Measurements from ENCODE around the gene EMC10.
"Not testable (repeated sequence)": the region's sequence is repeated elsewhere in the genome, so short reads cannot be mapped to it uniquely, and the experiment has no call there.

Gene EMC10

DNA sequence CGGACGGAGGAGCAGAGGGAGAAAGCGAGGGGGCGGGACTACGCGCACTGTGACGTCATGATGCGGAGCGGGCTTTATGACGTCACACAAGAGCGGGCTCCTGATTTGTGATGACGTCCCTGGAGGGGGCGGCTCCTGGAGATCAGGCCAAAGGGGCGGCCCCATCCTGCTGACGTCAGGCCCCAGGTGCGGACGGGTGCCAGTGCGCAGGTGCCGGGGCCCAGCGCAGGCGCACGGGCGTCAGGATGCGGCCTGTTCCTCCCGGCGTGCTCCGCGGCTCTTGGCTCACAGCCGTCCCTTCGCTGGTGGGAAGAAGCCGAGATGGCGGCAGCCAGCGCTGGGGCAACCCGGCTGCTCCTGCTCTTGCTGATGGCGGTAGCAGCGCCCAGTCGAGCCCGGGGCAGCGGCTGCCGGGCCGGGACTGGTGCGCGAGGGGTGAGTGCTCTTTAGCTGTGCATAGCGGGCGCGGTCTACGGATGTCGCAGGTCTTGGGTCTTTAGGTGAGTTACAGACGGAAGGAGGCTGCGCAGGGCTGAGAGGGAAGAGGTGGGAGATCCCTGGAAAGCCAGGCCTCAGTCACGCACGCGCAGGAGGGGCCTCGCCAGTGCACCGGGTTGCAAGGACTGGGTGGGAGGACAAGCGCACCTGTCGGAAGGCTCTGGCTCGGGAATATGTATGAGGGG lies at the start of gene EMC10, which contains the start of gene GARIN5A:
EMC10 (plus strand) TSS at position 284 of the 683 bp plus-strand sequence; CDS start at position 322, 38 bp downstream.
GARIN5A (minus strand) TSS at position 625 of the 683 bp plus-strand sequence; CDS start at position 165, 460 bp downstream.
- DNase-seq = peak; percentile 94 to 97

DNA sequence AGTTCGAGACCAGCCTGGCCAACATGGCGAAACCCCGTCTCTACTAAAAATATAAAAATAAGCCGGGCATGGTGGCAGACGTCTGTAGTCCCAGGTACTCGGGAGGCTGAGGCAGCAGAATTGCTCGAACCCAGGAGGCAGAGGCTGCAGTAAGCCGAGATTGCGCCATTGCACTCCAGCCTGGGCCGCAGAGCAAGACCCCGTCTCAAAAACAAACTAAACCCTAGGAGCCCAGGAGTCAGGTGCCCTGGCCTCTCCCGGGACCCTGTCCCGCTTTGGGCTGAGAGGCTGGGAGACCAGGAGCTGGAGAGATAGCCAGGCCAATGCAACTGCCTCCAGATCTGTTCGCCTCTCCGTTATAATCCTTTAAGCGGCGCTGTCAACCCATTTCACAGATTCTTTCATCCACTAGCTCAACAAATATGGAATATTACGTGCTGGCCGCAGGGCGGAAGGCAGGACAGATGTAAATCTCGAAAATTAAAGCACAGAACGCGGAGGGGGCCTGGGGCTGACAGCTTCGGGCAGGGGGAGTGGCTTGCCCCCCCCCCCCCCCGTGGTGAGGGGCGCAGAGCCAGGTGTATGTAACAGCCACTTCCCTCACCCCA lies 48.9 kb upstream of the EMC10 start:
- no peak for DNase-seq

DNA sequence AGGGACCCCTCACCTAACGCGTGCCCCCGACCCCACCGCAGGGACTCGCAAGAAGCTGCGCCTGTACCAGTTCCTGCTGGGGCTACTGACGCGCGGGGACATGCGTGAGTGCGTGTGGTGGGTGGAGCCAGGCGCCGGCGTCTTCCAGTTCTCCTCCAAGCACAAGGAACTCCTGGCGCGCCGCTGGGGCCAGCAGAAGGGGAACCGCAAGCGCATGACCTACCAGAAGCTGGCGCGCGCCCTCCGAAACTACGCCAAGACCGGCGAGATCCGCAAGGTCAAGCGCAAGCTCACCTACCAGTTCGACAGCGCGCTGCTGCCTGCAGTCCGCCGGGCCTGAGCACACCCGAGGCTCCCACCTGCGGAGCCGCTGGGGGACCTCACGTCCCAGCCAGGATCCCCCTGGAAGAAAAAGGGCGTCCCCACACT lies 48.3 kb upstream of the EMC10 start:
- no peak for DNase-seq

DNA sequence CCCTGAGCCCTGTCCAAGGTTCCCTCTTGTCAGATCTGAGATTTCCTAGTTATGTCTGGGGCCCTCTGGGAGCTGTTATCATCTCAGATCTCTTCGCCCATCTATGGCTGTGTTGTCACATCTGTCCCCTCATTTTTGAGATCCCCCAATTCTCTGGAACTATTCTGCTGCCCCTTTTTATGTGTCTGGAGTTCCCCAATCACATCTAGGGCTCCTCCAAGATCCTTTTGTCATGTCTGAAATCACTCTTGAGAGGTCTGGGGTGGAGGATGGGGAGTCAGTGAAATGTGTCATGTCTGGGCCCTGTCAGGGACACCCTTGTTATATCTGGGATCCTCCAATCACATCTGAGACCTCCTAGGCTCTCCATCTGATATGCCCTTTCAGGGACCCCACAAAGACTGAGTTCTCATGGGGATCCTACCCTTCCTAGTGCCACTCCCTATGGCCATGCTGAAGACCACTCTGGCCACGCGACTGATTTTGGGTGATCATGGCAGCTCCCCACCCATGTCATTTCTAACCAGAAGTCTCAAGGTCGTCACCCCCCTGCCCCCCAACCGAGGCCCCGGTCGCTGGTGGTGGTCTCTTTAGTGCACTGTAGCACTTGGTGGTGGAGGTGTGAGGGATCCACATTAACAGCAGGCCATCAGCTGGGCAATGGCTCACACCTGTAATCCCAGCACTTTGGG lies 47.4 kb upstream of the EMC10 start:
- DNase-seq = no peak

DNA sequence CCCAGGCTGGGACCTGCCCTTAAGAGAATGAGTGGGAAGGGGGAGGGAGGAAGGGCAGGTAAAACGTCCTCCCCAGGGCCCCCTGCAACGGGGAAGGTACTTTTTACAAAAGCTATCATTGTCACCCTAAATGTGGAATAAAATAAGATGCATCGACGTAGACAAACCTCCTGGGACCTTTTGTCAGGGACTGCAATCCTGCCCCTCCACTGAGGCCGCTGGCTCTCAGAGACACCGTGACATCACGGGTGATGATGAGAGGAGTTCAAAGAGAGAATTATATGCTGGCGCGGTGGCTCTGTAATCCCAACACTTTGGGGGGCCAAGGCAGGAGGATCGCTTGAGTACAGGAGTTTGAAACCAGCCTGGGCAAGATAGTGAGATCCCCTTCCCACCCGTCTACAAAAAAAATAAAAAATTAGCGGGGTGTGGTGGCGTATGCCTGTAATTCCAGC lies 45.4 kb upstream of the EMC10 start:
- DNase-seq = peak in 1 of 2 experiments; percentile 48

DNA sequence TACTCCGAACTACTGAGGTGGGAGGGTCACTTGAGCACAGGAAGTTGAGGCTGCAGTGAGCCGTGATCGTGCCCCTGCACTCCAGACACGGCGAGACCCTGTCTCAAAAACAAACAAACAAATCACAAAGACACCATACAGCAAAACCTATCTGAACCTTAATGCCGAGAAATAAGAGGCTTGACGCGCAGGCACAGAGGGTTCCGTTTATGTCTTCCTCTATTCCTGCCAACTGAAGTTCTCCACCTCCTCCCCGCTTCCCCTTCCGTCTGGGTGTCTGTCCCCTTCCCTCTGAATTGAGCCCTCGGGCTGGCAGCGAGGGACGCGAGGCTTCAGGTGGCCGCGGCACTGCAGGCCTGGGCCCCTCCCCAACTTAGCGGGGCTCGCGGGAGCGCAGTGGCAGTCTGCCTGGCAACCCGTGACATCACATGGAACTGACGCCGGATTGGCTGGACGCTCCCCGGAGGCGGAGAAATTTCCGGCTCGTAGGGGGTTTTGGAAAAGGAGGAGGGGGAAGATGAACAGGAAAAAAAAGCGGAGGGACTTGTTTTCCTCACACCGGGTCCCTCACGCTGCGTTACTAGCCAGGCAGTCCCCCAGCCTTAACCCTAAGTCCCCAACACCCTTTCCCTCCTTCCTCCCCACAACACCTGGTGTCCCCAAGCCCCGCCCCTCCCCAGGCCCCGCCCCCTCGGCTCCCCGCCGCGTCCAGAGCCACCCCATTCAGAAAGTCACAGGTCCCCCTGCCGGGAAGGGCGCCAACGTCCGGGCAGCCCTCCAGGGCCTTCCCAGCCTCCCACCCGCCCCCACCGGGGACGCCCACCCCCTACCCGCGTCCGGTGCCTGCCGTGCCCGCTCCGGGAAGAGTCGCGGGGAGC lies 44.7 kb upstream of the EMC10 start:
- peak; percentile 37 to 90 for DNase-seq

DNA sequence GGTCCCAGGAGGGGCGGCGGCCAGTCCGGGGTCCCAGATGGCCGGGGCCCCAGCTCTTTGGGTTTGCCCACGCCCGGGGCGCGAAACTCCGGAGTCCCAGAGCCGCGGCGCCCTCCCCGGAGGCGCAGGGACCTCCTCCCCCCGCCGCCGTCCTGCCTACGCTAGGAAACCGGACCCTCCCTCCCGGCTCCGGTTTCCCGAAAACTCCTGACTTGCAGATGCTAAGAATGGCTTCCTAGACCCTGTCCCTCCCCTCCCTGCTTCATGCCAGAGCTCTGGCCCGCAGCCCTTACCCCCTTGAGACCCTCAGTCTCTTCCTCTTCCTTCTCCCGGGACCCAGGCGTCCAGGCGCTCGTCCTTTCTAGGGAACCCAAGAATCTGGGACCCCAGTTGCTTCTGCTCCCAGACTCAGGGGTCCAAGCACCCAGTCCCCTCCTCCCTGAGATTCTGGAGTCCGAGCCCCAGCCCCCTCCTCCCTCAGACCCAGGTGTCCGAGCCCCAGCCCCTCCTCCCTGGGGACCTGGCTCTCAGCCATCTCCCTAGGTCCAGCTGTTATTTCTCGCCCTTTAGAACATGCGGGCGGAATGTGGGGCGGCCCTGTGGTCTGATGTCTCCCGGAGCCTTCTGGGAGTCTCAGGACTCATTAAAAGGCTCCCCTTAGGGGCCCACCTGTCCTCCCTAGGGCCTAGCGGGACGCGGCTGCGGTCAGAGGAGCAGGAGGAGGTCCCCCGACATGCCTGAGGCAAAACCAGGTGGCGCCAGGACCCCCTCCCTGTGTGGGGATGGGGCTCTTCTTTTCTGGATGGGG lies 43.9 kb upstream of the EMC10 start, which contains the start of gene MYBPC2:
MYBPC2 (plus strand) TSS at position 672 of the 808 bp plus-strand sequence; CDS start at position 734, 62 bp downstream.
- DNase-seq = peak in 1 of 2 experiments; percentile 45

DNA sequence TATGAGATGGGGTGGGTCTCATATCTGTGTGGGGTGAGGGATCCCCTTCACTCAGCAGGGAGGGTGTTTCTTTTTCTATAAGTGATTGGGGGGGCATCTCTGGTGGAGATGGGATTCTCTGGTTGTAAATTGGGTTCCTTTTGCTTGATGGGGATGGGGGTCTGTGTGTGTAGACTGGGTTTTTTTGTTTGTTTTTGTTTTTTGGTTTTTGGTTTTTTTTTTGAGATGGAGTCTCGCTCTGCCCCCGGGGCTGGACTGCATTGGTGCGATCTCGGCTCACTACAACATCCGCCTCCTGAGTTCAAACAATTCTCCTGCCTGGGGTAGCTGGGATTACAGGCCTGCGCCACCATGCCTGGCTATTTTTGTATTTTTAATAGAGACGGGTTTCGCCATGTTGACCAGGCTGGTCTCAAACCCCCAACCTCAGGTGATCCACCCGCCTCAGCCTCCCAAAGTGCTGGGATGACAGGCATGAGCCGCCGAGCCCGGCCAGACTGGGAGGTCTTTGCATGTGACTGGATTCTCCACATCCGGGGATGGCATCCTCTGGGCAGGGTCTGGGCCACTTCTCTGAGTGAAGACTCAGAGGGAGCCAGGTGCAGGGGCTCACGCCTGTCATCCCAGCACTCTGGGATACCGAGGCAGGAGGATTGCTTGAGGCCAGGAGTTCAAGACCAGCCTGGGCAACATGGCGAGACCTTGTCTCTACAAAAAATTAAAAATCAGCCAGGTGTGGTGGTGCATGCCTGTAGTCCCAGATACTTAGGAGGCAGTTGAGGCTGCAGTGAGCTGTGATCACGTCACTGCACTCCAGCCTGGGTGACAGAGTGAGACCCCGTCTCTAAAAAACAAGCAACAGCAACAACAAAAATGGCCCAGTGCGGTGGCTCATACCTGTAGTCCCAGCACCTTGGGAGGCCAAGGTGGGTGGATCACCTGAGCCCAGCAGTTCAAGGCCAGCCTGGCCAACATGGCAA lies 42.8 kb upstream of the EMC10 start:
- no peak for DNase-seq

DNA sequence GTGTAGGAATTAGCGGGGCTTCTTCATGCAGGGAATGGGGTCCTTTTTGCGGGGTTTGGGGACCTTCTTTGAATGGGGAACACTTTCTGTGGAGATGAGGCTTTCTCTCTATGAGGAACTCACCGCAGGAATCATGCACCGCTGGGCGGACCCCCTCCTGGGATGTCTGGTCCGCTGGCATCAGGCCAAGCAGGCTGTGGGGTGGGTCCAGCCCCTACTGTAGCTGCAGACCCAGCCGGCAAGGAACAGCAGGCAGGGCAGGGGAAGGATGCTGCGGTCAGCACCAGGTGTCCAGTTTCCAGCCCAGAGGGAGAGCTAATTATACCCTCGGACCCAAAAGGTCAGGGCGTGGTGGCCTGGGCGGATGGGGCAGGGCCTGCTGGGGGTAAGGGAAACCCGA lies 41.8 kb upstream of the EMC10 start:
- DNase-seq = no peak

DNA sequence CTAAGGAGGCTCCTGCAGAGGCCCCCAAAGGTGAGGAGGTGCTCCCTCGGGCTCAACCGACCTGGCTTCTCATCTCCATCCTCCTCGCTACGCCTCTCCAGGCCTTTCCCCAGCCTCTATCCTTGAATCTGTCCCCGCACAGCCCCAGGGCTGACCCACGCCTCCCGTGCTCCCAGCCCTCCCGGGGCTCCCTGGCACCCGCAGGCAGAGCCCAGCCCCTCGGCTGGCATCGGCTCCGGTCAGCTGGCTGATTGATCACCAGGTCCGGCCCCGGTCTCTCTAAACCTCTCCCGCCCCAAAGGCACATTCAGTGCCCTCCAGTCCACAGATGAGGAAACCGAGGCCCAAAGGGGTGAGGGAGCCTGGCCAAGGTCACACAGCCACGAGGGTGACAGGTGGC lies 41.1 kb upstream of the EMC10 start:
- no peak for DNase-seq

DNA sequence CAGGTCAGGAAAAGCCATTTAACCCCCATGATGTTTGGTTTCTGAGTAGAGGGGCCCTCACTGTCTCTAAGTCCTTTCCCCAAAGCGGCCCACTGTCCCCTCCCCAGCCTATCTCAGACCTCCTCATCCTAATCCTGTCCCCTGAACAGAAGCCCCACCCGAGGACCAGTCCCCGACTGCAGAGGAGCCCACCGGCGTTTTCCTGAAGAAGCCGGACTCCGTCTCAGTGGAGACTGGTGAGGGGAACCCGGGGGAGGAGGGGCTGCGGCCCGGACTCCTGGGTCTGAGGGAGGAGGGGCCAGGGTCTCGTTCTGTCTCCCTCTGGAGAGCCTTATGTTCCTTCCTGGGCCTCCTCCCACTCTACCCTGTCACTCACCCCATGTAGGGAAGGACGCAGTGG lies 40.7 kb upstream of the EMC10 start:
- DNase-seq = no peak

DNA sequence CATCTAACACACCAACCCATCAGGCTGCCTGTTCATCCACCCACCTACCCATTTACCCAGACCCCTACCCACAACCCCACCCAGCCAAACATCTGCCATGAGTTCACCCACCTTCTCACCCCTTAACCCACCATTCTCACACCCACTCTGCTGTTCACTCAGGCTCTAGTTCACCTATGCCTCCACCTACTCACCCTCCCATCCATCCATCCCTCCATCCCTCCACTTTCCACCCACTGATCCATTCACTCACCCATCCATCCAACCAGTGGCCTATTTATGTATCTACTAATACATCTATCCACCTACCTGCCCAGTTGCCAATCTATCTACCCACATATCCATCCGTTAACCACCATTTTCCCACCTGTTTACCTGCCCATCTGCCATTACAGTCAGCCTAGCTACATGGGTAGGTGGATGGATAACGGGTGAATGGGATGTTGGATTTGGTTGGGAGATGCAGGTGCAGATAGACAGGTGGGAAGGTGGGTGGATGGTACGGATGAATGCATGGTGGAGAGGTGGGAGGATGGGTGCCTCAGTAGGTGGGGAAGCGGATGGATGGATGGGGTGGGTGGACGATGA lies 38.4 kb upstream of the EMC10 start:
- no peak for DNase-seq

DNA sequence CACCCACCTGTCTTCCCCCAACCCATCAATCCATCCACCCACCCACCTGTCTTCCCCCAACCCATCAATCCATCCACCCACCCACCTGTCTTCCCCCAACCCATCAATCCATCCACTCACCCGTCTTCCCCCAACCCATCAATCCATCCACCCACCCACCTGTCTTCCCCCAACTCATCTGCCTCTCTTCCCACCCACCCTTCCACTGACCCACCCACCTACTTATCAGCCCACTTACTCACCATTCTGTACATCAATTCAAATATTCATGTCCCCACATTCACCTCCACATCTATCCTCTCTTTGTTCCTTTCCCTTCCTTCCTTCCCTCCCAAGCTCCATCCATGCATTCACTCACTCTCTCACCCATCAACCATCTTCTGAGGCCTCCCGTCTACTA lies 37.2 kb upstream of the EMC10 start:
- DNase-seq = not testable (repeated sequence)

DNA sequence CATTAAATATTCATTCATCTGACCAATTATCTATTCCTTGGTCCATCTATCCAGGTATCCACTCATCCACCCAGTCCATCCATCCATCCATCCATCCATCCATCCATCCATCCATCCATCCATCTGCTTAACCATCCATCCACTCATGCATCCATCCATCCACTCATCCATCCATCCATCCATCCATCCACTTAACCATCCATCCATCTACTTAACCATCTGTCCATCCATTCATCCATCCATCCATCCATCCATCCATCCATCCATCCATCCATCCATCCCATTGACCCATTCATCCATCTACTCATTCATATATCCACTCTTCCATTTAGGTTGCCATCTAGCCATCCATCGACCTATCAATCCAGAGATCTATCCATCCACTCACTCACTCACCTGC lies 32.2 kb upstream of the EMC10 start:
- no peak for DNase-seq

DNA sequence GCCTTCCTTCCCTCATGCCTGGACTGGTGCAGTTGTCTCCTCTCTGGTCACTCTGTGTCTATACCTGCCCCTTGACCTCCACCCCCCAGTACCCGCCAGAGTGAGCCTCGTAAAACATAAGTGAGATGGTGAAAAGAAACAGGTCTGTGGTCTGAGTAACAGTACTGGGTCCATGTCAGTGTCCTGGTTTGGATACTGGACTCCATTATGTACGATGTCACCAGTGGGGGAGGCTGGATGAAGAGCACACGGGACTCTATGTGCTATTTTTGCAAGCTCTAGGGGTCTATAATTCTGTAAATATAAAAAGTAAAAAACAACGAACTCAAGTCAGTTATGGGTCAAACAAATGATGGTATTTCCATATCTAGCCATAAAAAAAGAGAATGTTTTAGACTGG lies 29.3 kb upstream of the EMC10 start:
- no peak for DNase-seq

DNA sequence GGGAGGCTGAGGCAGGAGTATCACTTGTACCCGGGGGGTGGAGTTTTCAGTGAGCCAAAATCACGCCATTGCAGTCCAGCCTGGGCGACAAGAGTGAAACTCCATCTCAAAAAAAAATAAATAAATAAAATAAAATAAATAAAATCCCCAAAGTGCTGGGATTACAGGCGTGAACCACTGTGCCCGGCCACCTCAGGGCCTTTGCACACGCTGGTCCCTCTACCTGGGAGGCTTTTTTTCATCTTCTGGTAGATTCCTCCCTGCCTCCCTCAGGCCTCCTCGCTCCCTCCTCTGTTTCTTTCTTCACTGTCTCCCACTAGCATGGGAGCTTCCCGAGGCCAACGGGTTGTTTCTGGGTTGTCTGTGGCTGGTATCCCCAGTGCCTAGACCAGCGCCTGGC lies 28.6 kb upstream of the EMC10 start:
- no peak for DNase-seq

DNA sequence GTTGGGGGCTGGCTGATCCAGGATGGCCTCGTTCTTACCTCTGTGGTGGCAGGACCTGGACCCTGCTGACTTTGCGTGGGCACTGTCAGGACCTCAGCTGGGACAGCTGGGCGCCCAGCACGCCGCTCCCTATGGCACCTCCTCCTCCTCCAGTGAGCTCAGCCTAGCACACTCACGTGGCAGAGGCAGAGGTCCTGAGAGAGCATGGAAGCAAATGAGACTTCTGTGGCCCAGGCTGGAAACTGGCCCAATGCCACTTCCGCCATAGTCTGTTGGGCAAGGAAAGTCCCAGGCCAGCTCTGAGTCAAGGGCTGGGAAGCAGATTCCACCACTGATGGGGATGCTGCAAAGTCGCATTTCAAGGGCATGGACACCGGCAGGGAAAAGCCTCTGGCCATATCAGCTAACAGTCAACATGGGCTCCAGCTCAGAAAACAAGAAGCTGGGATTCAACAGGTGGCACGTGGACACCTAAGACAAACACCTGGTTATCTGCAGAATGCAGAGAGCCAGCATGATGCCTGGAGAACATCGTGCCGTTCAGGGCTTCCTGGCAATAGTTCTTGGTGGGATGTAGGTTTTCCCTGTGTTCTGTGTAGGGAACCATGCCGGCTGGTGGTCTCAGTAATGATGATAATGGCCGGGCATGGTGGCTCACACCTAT lies 26.9 kb upstream of the EMC10 start:
- DNase-seq = peak in 1 of 2 experiments; percentile 20

DNA sequence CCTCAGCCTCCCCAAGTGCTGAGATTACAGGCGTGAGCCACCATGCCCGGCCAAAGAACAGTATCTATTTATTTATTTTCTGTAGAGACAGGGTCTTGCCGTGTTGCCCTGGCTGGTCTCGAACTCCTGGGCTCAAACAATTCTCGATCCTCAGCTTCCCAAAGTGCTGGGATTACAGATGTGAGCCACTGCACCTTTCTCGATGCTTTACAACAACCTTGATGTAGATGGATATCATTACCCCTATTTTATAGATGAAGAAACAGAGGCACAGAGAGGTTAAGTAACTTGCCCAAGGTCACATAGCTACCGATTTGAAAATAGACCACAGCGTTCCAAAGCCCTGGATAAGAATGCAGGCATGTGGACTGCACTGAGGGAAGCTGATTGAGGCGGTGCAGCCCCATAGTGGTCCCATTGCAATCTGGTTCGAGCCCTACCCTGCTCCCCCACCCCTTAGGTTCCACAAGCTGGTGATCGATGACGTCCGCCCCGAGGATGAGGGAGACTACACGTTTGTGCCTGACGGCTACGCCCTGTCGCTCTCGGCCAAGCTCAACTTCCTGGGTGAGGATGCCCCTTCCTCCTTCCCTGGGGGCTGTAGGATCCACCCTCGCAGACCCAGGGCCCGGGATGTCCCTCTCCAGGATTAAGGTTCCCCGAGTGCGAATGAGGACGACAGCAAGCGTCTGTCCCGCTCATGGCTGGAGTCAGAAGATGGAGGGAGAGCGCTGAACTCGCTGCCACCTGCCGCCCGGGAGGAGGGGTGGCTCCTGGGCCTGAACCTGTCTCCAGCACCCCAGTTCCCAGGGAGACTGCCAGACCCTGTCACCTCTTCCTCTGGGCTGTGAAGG lies 25.7 kb upstream of the EMC10 start:
- DNase-seq = no peak

DNA sequence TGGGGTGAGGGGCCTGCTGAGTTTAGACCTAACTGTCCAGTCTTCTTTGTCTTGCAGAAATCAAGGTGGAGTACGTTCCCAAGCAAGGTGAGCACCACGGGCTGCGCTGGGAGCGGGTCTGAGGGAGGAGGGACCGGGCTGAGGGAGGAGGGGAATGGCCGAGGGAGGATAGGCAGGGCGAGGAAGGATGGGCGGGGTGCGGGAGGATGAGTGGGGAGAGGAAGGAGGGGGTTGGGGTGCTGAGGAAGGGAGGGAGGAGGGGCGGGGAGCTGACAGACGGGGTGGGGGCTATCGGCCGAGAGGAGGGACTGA lies 25.1 kb upstream of the EMC10 start:
- DNase-seq = no peak

All from NCI-H526 (cell line).